Measurements from ENCODE around the gene PLCH2.

PLCH2 gene

DNA sequence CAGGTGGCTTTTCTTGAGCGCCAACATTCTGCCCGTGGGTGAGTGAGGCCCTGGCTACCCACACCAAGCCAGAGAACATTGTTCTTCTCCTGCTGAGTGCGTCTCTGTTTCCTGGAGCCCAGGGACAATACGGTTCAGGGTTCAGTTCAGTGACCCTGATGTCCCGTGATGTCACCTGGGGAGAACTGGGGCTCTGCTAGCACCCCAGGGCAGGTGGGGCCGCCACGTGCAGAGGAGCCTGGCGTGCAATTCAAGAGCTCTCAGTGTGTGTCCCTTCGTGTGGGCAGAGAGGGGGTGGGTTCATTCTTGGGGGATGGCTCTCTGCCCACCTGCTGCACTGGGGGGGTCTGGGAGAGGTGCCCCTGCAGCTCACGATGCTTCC lies 45.5 kb upstream of the PLCH2 start:
- Histone ChIP-seq H3K9me3 (ENCODE audit: insufficient read depth, low read depth, low read length) (peaks cover 2% of the 10 kb centered on the region; the same call in 1 of the 2 replicates), H2AFZ (ENCODE audit: low read length) (no peak overlapping the region), H3K4me3 (ENCODE audit: low read length, poor library complexity, severe bottlenecking) (no peak overlapping the region), H3K79me2 (ENCODE audit: insufficient read depth, low read length) (no peaks in the 10 kb centered on the region), H4K20me1 (ENCODE audit: insufficient read depth, low read length, poor library complexity, severe bottlenecking) (no peaks in the 10 kb centered on the region), H3K4me2 (ENCODE audit: low read depth, low read length, poor library complexity, severe bottlenecking) (no peak overlapping the region), H3K27me3 (ENCODE audit: insufficient read depth, low read length, poor library complexity, severe bottlenecking) (no peaks in the 10 kb centered on the region), H3F3A (ENCODE audit: low read depth) (no peaks in the 10 kb centered on the region), H3K9ac (ENCODE audit: low read depth, low read length, poor library complexity, severe bottlenecking) (no peak overlapping the region), H3K9me2 (replicated peaks; ENCODE audit: low read depth, low read length) (no peaks in the 10 kb centered on the region), H3K36me3 (ENCODE audit: insufficient read depth, low read length) (no peaks in the 10 kb centered on the region), H3K4me1 (ENCODE audit: insufficient read depth, low read length, poor library complexity, severe bottlenecking) (no peaks in the 10 kb centered on the region)
- TF ChIP-seq, protein P1, sequence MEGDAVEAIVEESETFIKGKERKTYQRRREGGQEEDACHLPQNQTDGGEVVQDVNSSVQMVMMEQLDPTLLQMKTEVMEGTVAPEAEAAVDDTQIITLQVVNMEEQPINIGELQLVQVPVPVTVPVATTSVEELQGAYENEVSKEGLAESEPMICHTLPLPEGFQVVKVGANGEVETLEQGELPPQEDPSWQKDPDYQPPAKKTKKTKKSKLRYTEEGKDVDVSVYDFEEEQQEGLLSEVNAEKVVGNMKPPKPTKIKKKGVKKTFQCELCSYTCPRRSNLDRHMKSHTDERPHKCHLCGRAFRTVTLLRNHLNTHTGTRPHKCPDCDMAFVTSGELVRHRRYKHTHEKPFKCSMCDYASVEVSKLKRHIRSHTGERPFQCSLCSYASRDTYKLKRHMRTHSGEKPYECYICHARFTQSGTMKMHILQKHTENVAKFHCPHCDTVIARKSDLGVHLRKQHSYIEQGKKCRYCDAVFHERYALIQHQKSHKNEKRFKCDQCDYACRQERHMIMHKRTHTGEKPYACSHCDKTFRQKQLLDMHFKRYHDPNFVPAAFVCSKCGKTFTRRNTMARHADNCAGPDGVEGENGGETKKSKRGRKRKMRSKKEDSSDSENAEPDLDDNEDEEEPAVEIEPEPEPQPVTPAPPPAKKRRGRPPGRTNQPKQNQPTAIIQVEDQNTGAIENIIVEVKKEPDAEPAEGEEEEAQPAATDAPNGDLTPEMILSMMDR (conservative IDR thresholded peaks at IDR 0.05; ENCODE audit: low read length), result no peak
- TF ChIP-seq EZH2phosphoT487 (IDR thresholded peaks at IDR 0.05; ENCODE audit: borderline replicate concordance), result no peak

DNA sequence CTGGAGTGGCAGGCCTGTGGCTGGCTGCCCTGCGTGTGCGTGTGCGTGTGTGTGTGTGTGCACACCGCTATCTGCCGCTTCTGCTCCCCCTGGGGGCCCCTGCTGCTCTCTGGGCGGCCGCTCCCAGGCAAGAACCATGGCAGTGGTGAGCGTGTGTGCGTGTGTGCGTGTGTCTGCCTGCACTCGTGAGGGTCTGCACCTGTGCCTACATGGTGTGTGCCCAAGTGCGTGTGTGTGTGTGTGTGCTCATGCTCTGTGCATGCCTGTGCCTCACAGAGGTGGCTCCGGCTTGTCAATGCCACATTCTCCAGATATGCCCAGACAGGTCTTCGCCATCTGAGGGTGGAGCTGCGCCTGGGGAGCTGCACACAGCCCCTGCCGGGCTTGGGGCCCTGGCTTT lies 45.0 kb upstream of the PLCH2 start:
- Histone ChIP-seq H2AFZ (ENCODE audit: low read length) (no peak overlapping the region), H3K79me2 (ENCODE audit: insufficient read depth, low read length) (no peaks in the 10 kb centered on the region), H3K4me1 (ENCODE audit: insufficient read depth, low read length, poor library complexity, severe bottlenecking) (no peaks in the 10 kb centered on the region), H3F3A (ENCODE audit: low read depth) (no peaks in the 10 kb centered on the region), H3K4me3 (ENCODE audit: low read length, poor library complexity, severe bottlenecking) (no peak overlapping the region), H3K27me3 (ENCODE audit: insufficient read depth, low read length, poor library complexity, severe bottlenecking) (no peaks in the 10 kb centered on the region), H3K9ac (ENCODE audit: low read depth, low read length, poor library complexity, severe bottlenecking) (no peak overlapping the region), H3K9me3 (ENCODE audit: insufficient read depth, low read depth, low read length) (peaks cover 2% of the 10 kb centered on the region; the same call in 1 of the 2 replicates), H3K36me3 (ENCODE audit: insufficient read depth, low read length) (no peaks in the 10 kb centered on the region), H3K4me2 (ENCODE audit: low read depth, low read length, poor library complexity, severe bottlenecking) (no peak overlapping the region), H4K20me1 (ENCODE audit: insufficient read depth, low read length, poor library complexity, severe bottlenecking) (no peaks in the 10 kb centered on the region), H3K9me2 (replicated peaks; ENCODE audit: low read depth, low read length) (no peaks in the 10 kb centered on the region)
- TF ChIP-seq EZH2phosphoT487 (IDR thresholded peaks at IDR 0.05; ENCODE audit: borderline replicate concordance), result no peak
- TF ChIP-seq, protein P1 (conservative IDR thresholded peaks at IDR 0.05; ENCODE audit: low read length), result no peak

DNA sequence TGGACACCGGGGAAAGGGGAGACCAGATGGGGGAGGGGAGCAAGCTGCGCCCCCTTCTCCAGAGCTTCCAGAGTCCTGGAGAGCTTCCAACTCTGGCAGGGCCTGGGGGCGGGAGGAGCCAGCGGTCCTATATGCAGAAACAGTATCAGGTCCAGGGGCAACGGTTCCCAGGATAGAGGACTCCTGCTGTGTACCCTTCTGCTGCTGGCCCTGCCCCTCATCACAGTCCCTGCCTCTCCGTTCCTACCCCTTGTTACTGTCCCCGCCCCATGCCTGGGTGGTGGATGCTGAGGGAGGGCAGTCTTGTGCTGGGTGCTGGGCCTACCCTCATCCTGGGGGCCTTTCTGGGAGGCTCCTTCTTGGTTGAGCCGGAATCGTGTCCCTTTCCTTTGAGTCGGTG lies 44.6 kb upstream of the PLCH2 start:
- H3K4me3 ChIP-seq (ENCODE audit: low read length, poor library complexity, severe bottlenecking), result no peak overlapping the region
- H3K79me2 ChIP-seq (ENCODE audit: insufficient read depth, low read length), result no peaks in the 10 kb centered on the region
- H3K27me3 ChIP-seq (ENCODE audit: insufficient read depth, low read length, poor library complexity, severe bottlenecking), result no peaks in the 10 kb centered on the region
- no peak overlapping the region for H2AFZ ChIP-seq (ENCODE audit: low read length)
- no peaks in the 10 kb centered on the region for H4K20me1 ChIP-seq (ENCODE audit: insufficient read depth, low read length, poor library complexity, severe bottlenecking)
- H3K9me2 ChIP-seq (replicated peaks; ENCODE audit: low read depth, low read length), result no peaks in the 10 kb centered on the region
- TF ChIP-seq, protein P1 (conservative IDR thresholded peaks at IDR 0.05; ENCODE audit: low read length), result no peak
- TF ChIP-seq EZH2phosphoT487 (IDR thresholded peaks at IDR 0.05; ENCODE audit: borderline replicate concordance), result no peak
- H3K9me3 ChIP-seq (ENCODE audit: insufficient read depth, low read depth, low read length), result peaks cover 2% of the 10 kb centered on the region; the same call in 1 of the 2 replicates
- no peak overlapping the region for H3K4me2 ChIP-seq (ENCODE audit: low read depth, low read length, poor library complexity, severe bottlenecking)
- H3K4me1 ChIP-seq (ENCODE audit: insufficient read depth, low read length, poor library complexity, severe bottlenecking), result no peaks in the 10 kb centered on the region
- no peak overlapping the region for H3K9ac ChIP-seq (ENCODE audit: low read depth, low read length, poor library complexity, severe bottlenecking)
- no peaks in the 10 kb centered on the region for H3K36me3 ChIP-seq (ENCODE audit: insufficient read depth, low read length)
- no peaks in the 10 kb centered on the region for H3F3A ChIP-seq (ENCODE audit: low read depth)
